GM19438 (cell line): Measurements from ENCODE around the gene GPT2.

ENCODE experiments used
- ATAC-seq: cut with Tn5 transposase; IDR thresholded peaks from one replicate; pipeline ENCODE4 v1.9.1; 2021; ENCODE audit warnings: low read depth; ENCODE audit not compliant: unreplicated experiment

GPT2 gene

GRCh38 chr16:46883690-46884512 lies at the start of gene GPT2:
GPT2 (plus strand) TSS chr16:46884362; CDS start chr16:46884716, 354 bp downstream.
- peak; percentile 96 for ATAC-seq

GRCh38 chr16:46836534-46837530 lies 47.3 kb upstream of the GPT2 start:
- ATAC-seq, result no peak

GRCh38 chr16:46839986-46840443 lies 44.1 kb upstream of the GPT2 start:
- no peak for ATAC-seq

GRCh38 chr16:46842192-46842895 lies 41.8 kb upstream of the GPT2 start:
- ATAC-seq, result no peak

GRCh38 chr16:46843898-46844642 lies 40.1 kb upstream of the GPT2 start:
- no peak for ATAC-seq

GRCh38 chr16:46844771-46845170 lies 39.4 kb upstream of the GPT2 start:
- ATAC-seq, result no peak

- ATAC-seq, result no peak
These were observed 38.2 kb upstream of the GPT2 start for GRCh38 chr16:46845952-46846351.

- no peak for ATAC-seq
These were observed 35.1 kb upstream of the GPT2 start for GRCh38 chr16:46848768-46849764.

- ATAC-seq, result no peak
These were observed 33.3 kb upstream of the GPT2 start for GRCh38 chr16:46850619-46851555.

- ATAC-seq, result no peak
These were observed 32.0 kb upstream of the GPT2 start for GRCh38 chr16:46852130-46852529.

- ATAC-seq, result no peak
These were observed 30.3 kb upstream of the GPT2 start for GRCh38 chr16:46853713-46854443.

GRCh38 chr16:46854846-46855245 lies 29.3 kb upstream of the GPT2 start:
- no peak for ATAC-seq

- ATAC-seq, result no peak
These were observed 28.8 kb upstream of the GPT2 start for GRCh38 chr16:46855389-46855788.

- ATAC-seq, result no peak
These were observed 26.7 kb upstream of the GPT2 start for GRCh38 chr16:46857368-46857945.

GRCh38 chr16:46858151-46858550 lies 26.0 kb upstream of the GPT2 start:
- ATAC-seq, result no peak

GRCh38 chr16:46859719-46860152 lies 24.4 kb upstream of the GPT2 start:
- ATAC-seq, result no peak
